Lung (tissue), 12 donors: Measurements from ENCODE around the gene NDUFS7. TPM values are rescaled to one million over a fixed set of nuclear protein-coding genes. Genes with fewer than 3 reads are reported as not detected.

ENCODE experiments used
- ATAC-seq: fragments of 200-7000 bp; cut with Tn5 transposase; one replicate; pipeline ENCODE4 v1.9.1; 2020; ENCODE audit warnings: moderate number of reproducible peaks; ENCODE audit not compliant: insufficient read depth, low FRiP score
- DNase-seq, 3 donors: peaks; one replicate each; pipeline ENCODE4 v3.0.0-alpha.2; 2013 to 2017
- H3K27ac ChIP-seq, 2 donors: one replicate each; pipeline ENCODE4 v1.5.1; 2013; ENCODE audit warnings: mild to moderate bottlenecking in 2 of 2, moderate library complexity in 2 of 2, control low read depth in 1 of 2, inconsistent platforms in 1 of 2, low read depth in 1 of 2, low read length in 1 of 2
- H3K27me3 ChIP-seq, 3 donors: one replicate each; pipeline ENCODE4 v1.5.1; 2013; ENCODE audit warnings: low read length in 2 of 3; ENCODE audit not compliant: control insufficient read depth in 3 of 3, insufficient read depth in 3 of 3
- H3K36me3 ChIP-seq, 4 donors: one replicate each; pipeline ENCODE4 v1.5.1; 2013; ENCODE audit warnings: low read length in 4 of 4, mild to moderate bottlenecking in 1 of 4, moderate library complexity in 1 of 4; ENCODE audit not compliant: control insufficient read depth in 4 of 4, insufficient read depth in 4 of 4
- H3K4me1 ChIP-seq, 5 donors: one replicate each; pipeline ENCODE4 v1.5.1; 2013; ENCODE audit warnings: low read length in 5 of 5, mild to moderate bottlenecking in 2 of 5, moderate library complexity in 1 of 5; ENCODE audit not compliant: control insufficient read depth in 5 of 5, insufficient read depth in 5 of 5
- H3K4me3 ChIP-seq: one replicate; pipeline ENCODE4 v1.5.1; 2013; ENCODE audit warnings: mild to moderate bottlenecking, control low read depth, moderate library complexity
- H3K9ac ChIP-seq, 2 donors: one replicate each; pipeline ENCODE4 v1.5.1; 2013; ENCODE audit warnings: low read length in 2 of 2, control low read depth in 1 of 2; ENCODE audit not compliant: insufficient read depth in 1 of 2
- H3K9me3 ChIP-seq, 4 donors: one replicate each; pipeline ENCODE4 v1.5.1; 2013; ENCODE audit warnings: low read length in 3 of 4, mild to moderate bottlenecking in 1 of 4, moderate library complexity in 1 of 4; ENCODE audit not compliant: control insufficient read depth in 4 of 4, insufficient read depth in 3 of 4
- CTCF ChIP-seq: IDR thresholded peaks from 2 replicates; pipeline ENCODE4 v1.5.1; 2012; ENCODE audit warnings: mild to moderate bottlenecking; ENCODE audit errors: control extremely low read depth, extremely low read depth
- WGBS, 2 donors: extraction: QIAGEN DNeasy Blood & Tissue Kit; methylation state at CpG; one replicate each; pipeline ENCODE4 v1.1.7; 2013; 5-methylcytosine and 5-hydroxymethylcytosine counted together
- polyA plus RNA-seq, 2 donors: library from polyadenylated mRNA; stranded (reverse); fragments of 200-250 nt; gene quantifications; one replicate each; pipeline ENCODE4 v1.2.1, GENCODE V29; 2013
- total RNA-seq, 2 donors: library from RNA; depleted of rRNA in 1 of 2; stranded (reverse); fragments of >200 nt in 1 of 2; gene quantifications; one replicate each; pipeline ENCODE4 v1.2.1, GENCODE V29; 2014 to 2021
- donor health status: control.
- donor health status: control.
- donor health status: Bipolar disorder and iron deficiency.
- donor health status: healthy.
- donor health status: DM: yes; HTN: yes; CAD: no.

NDUFS7 gene
- total and polyA plus RNA-seq, 4 donors: 33.4 to 133 (median 108) TPM

DNA sequence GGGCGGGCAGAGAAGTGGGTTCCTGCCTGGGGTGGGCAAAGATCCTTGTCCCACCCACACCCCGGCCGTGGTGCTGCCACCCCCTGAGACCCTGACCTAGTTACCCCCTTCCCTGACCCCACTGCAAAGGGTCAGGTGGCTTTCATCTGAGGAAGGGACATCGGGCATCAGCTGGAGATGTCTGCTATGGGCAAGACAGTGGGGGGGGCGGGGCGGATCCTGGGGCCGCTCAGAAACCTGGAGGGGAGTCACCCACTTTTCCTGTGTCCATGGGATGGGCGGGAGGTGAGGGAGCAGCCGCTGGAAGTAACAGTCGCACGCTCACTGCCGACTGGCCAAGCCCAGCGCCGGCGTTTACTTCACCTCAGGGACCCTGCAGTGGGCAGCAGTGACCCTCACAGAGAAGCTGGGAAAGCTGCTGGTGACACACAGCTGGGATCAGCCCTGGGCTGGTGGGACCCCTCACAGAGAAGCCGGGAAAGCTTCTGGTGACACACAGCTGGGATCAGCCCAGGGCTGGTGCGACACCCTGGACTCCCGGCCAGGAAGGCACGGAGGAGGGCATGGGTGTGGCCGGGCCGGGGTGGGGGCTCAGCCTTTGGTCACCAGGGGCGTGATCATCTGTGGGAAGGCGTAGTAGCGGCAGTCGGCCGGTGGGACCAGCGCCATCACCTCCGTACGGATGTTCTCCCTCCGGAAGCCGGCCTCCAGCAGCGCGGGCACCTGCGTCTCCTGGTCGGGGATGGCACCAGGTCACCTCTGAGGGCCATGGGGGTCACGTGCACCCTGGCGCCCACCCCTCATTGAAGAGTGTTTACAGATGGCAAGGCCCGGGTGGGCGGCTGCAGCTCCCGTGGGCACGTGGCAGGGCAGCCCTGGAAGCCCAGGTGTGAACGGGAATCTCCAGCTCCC is 13.3 kb downstream of the NDUFS7 start:
- Histone ChIP-seq H3K27me3 (peaks cover 0 to 5% (median 0%) of the 10 kb centered on the region in 3 donors), H3K4me1 (peaks cover 0 to 12% (median 0%) of the 10 kb centered on the region in 5 donors), H3K9me3 (no peaks in the 10 kb centered on the region), H3K27ac (no peak overlapping the region), H3K4me3 (no peak overlapping the region), H3K36me3 (peaks cover 0 to 29% (median 5%) of the 10 kb centered on the region in 4 donors), H3K9ac (no peak overlapping the region)
- no peak for ATAC-seq
- no peak for TF ChIP-seq CTCF
- no peak for DNase-seq
- 69 to 76% methylated on average over 37 to 42 of the region's 42 CpGs for WGBS, 2 donors

- H3K9ac ChIP-seq: no peak overlapping the region
- H3K36me3 ChIP-seq: peaks cover 0 to 23% (median 3%) of the 10 kb centered on the region in 4 donors
- WGBS, 2 donors: 91 to 93% methylated on average over 9 of the region's 9 CpGs
- ATAC-seq: no peak
- no peaks in the 10 kb centered on the region for H3K9me3 ChIP-seq
- TF ChIP-seq CTCF: no peak
- H3K27ac ChIP-seq: no peak overlapping the region
- H3K27me3 ChIP-seq: peaks cover 0 to 5% (median 0%) of the 10 kb centered on the region in 3 donors
- DNase-seq: no peak
- H3K4me1 ChIP-seq: peaks cover 0 to 12% (median 0%) of the 10 kb centered on the region in 5 donors
- H3K4me3 ChIP-seq: no peak overlapping the region
Observed at GRCh38 chr19:1397838-1398237, 14.1 kb downstream of the NDUFS7 start.

DNA sequence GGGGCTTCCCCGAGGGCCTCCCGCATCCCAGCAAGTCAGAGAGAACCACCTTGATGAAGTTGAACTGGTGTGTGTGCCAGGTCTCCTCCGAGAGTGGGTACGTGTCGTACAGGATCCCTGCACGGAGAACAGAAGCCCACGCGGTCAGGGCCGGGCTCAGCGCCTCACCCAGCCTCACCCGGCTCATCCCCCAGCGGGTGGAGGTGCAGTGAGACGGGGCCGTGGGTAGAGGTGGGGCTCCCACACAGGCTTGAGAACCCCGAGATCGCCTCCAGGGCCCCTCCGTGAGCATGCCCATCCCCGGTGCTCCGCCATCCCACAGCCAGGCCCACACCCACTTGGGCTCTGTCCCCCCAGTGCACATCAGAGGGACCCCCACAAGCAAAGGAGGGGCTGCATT is 15.4 kb downstream of the NDUFS7 start:
- no peak overlapping the region for H3K27ac ChIP-seq
- H3K9me3 ChIP-seq: no peaks in the 10 kb centered on the region
- no peak for DNase-seq
- no peak overlapping the region for H3K4me3 ChIP-seq
- no peak for TF ChIP-seq CTCF
- peaks cover 0 to 5% (median 0%) of the 10 kb centered on the region in 3 donors for H3K27me3 ChIP-seq
- 90 to 94% methylated on average over 19 of the region's 19 CpGs for WGBS, 2 donors
- peaks cover 0 to 10% (median 0%) of the 10 kb centered on the region in 4 donors for H3K36me3 ChIP-seq
- H3K9ac ChIP-seq: no peak overlapping the region
- no peak for ATAC-seq
- peaks cover 0 to 12% (median 0%) of the 10 kb centered on the region in 5 donors for H3K4me1 ChIP-seq
